GM19324 (cell line): ENCODE results near the gene RLF.

ENCODE experiments used
- ATAC-seq: cut with Tn5 transposase; IDR thresholded peaks from one replicate; pipeline ENCODE4 v1.9.1; 2021; ENCODE audit warnings: mild to moderate bottlenecking, moderate library complexity; ENCODE audit not compliant: unreplicated experiment, low FRiP score

RLF gene

DNA sequence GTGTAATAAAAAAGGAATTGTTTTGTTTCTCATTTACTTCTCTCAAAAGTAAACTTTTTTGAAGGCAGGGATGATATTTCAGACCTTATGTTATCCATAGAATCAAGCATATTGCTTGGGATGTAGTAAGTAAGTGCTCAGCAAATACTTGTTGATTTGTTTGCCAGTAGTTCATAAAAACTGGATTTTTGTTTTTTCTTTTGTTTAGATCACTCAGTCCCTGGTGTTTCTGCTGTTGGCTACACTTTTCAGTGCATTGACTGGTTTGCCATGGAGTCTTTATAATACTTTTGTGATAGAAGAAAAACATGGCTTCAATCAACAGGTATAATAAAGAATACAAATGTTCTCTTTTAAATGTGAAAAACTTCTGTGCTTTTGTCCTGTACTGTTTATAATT is 107.0 kb downstream of the RLF start:
- no peak for ATAC-seq

DNA sequence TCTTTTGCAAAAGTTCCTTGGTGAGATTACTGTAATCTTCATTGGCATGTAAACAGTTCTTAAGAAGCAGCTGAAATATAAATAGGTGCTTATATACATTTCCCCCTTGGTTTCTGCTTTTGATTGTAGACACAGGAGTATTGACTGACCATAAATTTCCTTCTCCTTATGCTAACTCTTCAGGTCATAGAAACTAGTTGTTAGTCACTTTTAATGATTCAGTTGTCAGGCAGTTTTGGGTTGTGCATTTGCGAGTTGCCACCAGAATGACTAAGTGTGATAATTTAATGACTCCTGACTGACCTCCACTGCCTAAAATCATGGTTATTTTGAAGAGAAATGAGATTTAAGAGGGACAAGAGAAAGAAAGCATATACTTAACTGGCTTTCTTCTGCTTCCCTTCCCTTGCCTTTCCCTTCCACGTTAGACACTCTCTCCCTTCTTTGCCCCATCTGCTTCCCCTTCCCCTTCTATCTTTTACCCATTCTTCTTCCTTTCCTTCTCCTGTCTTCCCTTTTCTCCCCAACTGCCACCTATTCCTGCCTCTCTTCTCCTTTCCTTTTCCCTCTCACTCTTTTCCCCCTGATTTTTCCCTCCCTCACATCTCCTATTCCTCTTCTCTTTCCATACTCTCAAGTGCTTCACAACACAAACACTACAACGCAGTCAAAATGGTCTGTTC is 109.1 kb downstream of the RLF start:
- no peak for ATAC-seq

GRCh38 chr1:40272653-40273213 is 111.5 kb downstream of the RLF start:
- ATAC-seq = no peak

DNA sequence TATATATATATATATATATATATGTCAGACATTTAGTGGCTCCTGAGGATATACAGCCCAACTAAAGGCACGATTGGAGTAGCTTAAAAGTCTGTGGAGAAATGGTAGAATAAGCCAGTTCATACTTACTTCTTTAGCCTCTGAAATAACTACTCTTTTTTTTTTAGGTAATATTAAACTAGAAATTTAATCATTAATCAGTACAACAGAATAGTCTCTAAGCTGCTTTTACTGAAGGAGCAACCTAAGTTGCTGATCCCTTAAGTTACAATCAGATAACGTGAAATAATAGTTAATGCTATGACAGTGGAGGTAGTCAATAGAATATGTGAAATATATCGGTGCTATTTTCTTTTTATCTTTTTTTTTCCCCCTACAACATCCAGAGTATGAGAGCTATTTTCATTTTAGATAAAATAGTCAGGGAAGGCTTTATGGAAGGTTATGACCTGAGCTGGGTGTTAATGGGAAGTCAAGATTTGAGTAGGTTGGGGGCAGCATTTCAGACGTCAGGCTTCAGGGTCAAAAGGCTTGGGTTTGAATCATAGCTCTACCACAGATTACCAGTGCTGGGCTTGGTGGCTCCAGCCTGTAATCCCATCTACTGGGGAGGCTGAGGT is 112.5 kb downstream of the RLF start:
- ATAC-seq = no peak

DNA sequence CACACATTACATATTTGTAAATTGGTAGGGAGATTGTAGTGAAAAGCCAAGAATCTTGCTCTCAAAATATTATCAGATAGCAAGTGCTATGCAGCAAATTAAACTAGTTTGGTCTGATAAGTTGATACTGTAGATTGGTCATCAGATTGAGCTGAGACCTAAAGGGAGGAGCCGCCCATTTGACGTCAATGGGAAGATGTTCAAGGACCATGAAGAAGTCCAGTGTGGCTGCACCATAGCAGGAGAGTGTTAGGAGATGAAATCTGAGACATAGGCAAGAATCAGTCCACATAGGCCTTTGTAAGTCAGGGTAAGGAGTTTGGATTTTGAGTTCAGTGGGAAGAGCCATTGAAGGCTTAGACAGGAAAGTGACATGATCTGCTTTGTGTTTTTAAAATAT is 113.1 kb downstream of the RLF start:
- ATAC-seq = no peak

DNA sequence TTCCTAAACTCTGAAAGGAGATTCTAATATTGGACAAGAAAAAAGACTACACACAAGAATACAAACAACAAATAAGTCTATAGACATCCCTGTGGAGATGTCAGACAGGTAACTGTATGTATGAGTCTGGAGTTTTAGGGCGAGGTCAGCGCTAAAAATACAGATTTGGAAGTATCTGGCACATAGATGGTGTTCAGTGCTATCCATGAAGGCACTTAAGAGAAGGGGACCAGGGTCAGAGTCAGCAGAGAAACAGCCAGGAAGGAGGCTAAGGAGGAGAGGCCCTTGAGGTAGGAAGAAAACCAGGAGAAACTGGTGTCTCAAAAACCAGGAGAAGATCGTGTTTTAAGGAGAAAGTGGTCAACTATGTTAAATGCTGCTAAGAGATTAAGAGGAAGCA is 114.9 kb downstream of the RLF start:
- ATAC-seq = no peak

- no peak for ATAC-seq
Observed at GRCh38 chr1:40281853-40282252, 120.7 kb downstream of the RLF start.
